NK-92 (cell line): ENCODE data around the gene SFT2D3.

Experiments
- DNase-seq: peaks from one replicate; lab custom pipeline; 2025; ENCODE audit not compliant: unreplicated experiment; lab: John Stamatoyannopoulos, UW

The SFT2D3 gene

GRCh38 chr2:127664065-127664894 lies 37.0 kb upstream of the SFT2D3 start:
- DNase-seq: no peak

GRCh38 chr2:127664895-127665225 lies 36.4 kb upstream of the SFT2D3 start:
- DNase-seq: no peak

GRCh38 chr2:127665267-127665893 lies 35.9 kb upstream of the SFT2D3 start:
- no peak for DNase-seq

- no peak for DNase-seq
Observed at GRCh38 chr2:127669056-127669455, 32.2 kb upstream of the SFT2D3 start.

GRCh38 chr2:127670055-127670956 lies 31.0 kb upstream of the SFT2D3 start:
- DNase-seq: no peak

DNA sequence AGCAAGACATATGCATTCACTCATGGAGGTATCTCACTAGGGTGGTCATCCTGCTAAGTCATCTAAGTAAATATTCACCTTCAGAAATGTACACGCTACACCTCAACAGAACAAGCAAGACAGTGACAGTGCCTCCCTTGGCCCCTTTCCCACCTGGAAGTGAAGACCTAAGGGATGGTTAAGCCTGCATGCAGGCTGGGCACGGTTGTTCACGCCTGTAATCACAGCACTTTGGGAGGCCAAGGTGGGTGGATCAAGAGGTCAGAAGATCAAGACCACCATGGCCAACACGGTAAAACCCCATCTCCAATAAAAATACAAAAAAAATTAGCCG lies 30.4 kb upstream of the SFT2D3 start:
- no peak for DNase-seq

GRCh38 chr2:127671557-127672302 lies 29.6 kb upstream of the SFT2D3 start:
- DNase-seq: no peak

DNA sequence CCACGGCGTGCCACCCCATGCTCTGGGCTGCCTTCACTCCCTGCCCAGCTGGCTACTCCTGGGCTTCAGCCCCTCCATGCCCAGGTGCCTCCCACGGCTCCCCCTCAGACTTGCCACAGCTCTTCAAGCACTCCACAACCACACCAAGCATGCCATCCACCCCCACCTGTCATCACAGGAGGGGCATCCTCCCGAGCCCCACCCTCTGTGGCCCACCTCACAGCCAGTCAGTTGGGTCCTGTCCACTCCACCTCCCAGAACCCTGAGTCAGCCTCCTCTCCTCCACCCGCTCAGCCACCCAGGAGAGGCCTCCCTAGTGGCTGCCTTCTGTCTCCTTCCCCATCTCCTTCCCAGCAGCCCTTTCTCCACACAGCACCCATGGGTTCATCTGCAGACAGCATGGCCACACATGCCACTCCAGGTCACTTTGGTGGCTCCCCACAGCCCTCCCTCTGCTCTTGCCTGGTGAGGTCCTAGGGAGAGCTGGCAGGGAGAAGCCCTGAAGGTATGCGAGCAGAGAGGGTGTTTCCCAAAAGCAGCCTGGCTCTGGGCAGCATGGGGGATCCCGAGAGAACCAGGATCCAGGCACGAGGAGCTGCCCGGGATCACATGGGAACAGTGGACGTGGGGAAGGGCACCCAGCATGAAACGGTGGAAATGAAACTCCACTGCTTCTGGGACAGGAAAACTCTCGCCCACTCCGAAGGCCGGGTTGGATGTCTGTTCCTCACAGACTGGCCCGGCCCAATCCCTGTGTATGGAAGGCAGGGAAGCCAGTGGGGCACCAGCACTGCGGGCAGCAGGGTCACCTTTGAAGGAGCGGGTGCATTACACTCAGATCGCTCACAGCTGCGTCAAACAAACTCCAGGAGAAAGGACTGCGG lies 28.7 kb upstream of the SFT2D3 start:
- DNase-seq: no peak

- DNase-seq: no peak
Observed at GRCh38 chr2:127673291-127674069, 27.8 kb upstream of the SFT2D3 start.

DNA sequence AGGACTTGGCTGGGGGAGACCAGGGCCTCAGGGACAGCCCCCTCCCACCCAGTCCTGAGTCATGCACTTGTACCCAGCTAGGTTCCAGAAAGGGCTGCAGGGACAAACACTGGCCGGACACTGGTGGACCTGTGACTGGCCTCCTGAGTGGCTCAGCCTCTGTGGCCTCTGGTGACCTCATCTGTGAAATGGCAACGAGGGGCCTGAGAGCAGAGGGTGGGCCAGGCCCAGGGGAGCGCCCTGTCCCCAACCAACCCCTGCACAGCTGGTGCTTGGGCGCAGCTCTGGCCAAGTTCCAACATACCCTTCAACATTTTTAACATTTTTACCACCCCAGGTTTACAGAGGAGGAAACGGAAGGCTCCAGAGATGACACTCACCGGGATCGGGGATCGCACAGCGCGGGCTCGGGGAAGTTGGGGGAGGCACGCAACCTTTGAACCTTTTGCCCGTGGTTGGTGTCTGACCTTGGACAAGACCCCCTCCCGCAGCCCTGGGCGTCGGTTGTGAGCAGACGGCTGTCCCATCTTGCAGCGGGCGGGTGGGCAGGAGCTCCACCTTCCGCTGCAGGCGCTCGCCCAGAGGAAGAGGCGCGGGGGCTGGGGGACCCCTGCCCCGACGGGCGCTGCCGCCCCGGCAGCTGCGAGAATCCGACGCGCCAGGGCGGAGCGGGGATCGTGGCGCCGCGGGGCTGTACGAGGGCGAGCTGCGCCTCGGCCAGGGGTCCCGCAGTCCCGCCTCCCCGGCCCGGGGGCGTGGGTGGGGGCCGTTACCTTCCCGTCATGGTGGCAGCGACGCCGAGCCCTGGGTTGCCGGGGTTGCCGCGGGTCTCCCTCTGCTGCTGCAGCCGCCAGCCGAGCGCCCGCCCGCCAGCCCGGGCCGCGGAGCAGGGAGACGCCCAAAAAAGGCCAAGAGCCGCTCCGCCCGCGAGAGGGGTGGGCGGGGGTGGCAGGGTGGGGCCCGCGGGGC lies 26.8 kb upstream of the SFT2D3 start:
- no peak for DNase-seq

DNA sequence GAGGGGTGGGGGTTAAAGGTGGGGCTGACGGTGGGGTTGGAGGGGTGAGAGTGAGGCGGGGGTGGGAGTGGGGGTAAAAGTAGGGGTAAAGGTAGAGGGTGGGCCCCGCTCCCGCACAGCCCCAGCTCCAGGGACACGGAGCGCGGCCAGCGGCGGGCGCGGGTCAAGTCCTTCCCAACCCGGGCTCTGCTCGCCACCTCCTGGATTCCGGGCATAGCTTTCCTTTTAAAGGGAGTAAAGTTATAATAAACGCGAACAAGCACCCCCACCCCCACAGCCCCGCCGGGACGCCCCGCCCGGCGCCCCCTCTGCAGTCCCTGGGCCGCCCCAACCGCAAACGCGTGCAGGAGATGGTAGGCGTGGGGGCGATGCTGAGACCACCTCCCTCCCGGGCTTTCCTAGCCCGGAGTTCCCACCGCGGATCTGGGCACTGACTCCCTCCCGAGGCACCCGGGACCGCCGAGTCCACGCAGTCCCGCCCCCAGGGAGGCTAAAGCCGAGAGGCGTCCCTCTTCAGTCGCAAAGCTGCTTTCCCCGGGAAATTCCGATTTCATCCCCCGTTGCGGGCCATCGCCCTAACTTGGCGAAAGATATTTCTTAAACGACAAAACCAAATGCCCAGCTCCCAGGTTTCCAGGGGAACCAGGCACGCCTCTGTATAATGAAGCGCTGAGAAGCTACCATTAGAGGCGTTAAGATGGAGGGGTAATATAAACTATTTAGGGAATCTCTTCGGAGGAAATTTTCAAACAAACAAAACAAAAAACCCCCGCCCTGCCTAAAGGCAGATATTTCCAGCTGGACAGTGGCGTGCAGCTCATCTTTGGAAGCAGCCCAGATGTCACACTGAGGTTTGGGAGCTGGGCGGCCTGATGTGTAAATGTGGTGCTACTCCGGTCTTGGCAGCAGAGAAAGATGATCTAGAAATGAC lies 25.7 kb upstream of the SFT2D3 start, which contains the start of gene LIMS2:
Gene LIMS2, minus strand, starts transcription at position 200 of the 931 bp plus-strand sequence. CDS start 506 bp downstream, outside the sequence.
- no peak for DNase-seq

GRCh38 chr2:127676906-127677305 lies 24.4 kb upstream of the SFT2D3 start:
- no peak for DNase-seq

GRCh38 chr2:127678531-127678930 lies 22.8 kb upstream of the SFT2D3 start:
- DNase-seq: no peak

- no peak for DNase-seq
Observed at GRCh38 chr2:127678991-127679390, 22.3 kb upstream of the SFT2D3 start.

DNA sequence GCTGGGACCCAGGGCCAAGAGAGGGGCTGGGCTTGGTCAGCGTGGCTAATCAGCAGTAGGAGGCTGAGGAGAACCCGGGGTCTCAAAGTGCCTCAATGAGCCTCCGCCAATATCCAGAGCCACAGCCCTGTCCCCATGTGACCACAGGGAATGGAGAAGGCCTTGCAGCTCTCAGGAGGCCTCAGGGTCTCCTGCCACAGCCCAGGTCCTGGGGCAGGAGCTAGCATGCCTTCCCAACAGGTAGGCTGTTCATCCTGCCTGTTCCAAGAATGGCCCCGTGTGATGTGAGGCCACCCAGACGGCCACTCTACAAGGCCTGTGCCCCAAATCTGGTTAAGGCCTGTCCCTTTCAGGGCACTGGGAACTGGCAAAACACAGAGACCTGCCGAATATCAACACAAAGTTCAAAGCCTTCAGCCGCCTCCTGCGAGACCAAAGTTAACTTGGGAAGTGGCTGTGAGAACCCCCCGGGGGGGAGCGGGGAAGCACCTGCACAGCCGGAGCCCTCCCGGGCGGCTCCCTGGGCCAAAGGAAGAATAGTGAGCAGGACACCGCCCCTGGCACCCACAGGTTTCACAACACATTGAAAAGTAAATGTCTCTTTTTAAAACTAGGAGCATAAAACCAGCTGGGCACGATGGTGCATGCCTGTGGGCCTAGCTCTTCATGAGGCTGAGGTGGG lies 21.5 kb upstream of the SFT2D3 start:
- no peak for DNase-seq

GRCh38 chr2:127680706-127681287 lies 20.5 kb upstream of the SFT2D3 start:
- no peak for DNase-seq
